SKM-1 (cell line): ENCODE measurements around the gene ZNF607.

Source experiments
- DNase-seq: peaks from one replicate; lab custom pipeline; 2025; ENCODE audit not compliant: unreplicated experiment; lab: John Stamatoyannopoulos, UW

ZNF607 gene

DNA sequence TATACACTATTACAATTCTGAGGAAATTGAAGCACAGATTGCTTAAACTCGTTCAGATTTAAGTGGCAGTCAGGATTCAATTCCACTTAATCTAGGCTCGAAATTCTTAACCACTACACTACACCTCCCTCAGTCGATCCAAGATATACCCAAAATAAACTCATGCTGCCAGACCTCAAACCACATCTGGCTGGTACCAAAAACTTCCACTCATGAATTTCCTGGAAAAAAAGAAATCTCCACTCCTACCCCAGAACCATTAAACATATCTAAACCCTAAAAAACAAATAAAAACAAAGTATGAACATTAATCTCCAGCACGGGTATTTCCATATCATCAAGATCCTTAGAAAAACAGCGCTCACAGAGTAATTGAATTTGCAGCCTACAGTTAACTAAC, 65.4 kb downstream of the ZNF607 start:
- DNase-seq: no peak
